Cardiac muscle cell (in vitro differentiated cells and primary cell): Measurements from ENCODE around the gene SEC23B. TPM values are rescaled to one million over a fixed set of nuclear protein-coding genes. Genes with fewer than 3 reads are reported as not detected.
"Not testable (repeated sequence)": the region's sequence is repeated elsewhere in the genome, so short reads cannot be mapped to it uniquely, and the experiment has no call there.

Experiments used
- DNase-seq, 2 donors: peaks; one replicate each; pipeline versions ENCODE4 v3.0.0 to v3.0.0-alpha.2; 2010 to 2017; ENCODE audit warnings: low read depth in 1 of 2, low spot score in 1 of 2
- H3K27ac ChIP-seq: fragments of 200-600 bp; sonication (generic); 2 replicates; pipeline ENCODE4 v1.5.1; 2016
- H3K27me3 ChIP-seq: fragments of 200-600 bp; sonication (generic); 2 replicates; pipeline ENCODE4 v1.6.0; 2016; ENCODE audit warnings: control low read depth
- H3K36me3 ChIP-seq: fragments of 200-600 bp; sonication (generic); 2 replicates; pipeline ENCODE4 v1.5.1; 2016; ENCODE audit warnings: control low read depth
- H3K4me1 ChIP-seq: fragments of 200-600 bp; sonication (generic); 2 replicates; pipeline ENCODE4 v1.8.1; 2017; ENCODE audit warnings: low read depth, mild to moderate bottlenecking, mixed run types
- H3K4me3 ChIP-seq: fragments of 200-600 bp; sonication (generic); 2 replicates; pipeline ENCODE4 v1.5.1; 2016; ENCODE audit warnings: mild to moderate bottlenecking
- H3K9me3 ChIP-seq: fragments of 200-600 bp; sonication (generic); 2 replicates; pipeline ENCODE4 v1.5.1; 2017; ENCODE audit warnings: low read depth, mild to moderate bottlenecking, control low read depth
- CTCF ChIP-seq: IDR thresholded peaks from 2 replicates; pipeline ENCODE4 v1.5.1; 2012; ENCODE audit warnings: low read depth, mild to moderate bottlenecking, low read length
- polyA plus RNA-seq: library from polyadenylated mRNA; unstranded; fragments of >200 nt; fragmentation: Nextera tagmentation; extraction: Ambion mirVana; gene quantifications from 2 replicates; pipeline ENCODE4 v1.2.1, GENCODE V29; 2016
- total RNA-seq: library from RNA; depleted of rRNA; stranded (reverse); fragments of >200 nt; gene quantifications from 2 replicates; pipeline ENCODE4 v1.2.3, GENCODE V29; 2016

Gene SEC23B
- total and polyA plus RNA-seq, 2 experiments from 2014 or later, result 22.9 to 33.7 TPM

GRCh38 chr20:18497603-18498002 lies 10.1 kb upstream of the SEC23B start:
- DNase-seq, result no peak
- Histone ChIP-seq H3K36me3 (no peaks in the 10 kb centered on the region), H3K9me3 (no peaks in the 10 kb centered on the region), H3K4me3 (peak overlapping the region; percentile 71), H3K27ac (peak overlapping the region; percentile 0), H3K4me1 (no peaks in the 10 kb centered on the region), H3K27me3 (no peaks in the 10 kb centered on the region)
- no peak for TF ChIP-seq CTCF

DNA sequence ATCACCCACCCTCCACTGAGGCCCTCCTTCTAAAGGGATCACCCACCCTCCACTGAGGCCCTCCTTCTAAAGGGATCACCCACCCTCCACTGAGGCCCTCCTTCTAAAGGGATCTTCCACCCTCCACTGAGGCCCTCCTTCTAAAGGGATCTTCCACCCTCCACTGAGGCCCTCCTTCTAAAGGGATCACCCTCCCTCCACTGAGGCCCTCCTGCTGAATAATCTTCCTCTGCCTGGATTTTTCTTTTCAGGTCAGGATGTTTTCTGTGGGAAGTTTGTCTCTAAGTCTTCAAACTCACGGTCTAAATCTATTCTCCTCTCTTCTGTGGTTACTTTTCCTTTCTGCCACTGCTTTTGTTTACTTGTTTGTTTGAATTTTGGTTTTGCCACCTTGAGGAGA lies 6.1 kb upstream of the SEC23B start:
- H3K36me3 ChIP-seq, DNase-seq, H3K27me3 ChIP-seq, H3K4me3 ChIP-seq, H3K4me1 ChIP-seq, H3K9me3 ChIP-seq, H3K27ac ChIP-seq: not testable (repeated sequence)

GRCh38 chr20:18504479-18505060 lies 3.2 kb upstream of the SEC23B start:
- Histone ChIP-seq H3K36me3 (peaks cover under 1% of the 10 kb centered on the region), H3K27ac (no peak overlapping the region), H3K9me3 (no peaks in the 10 kb centered on the region), H3K27me3 (no peaks in the 10 kb centered on the region), H3K4me3 (no peak overlapping the region), H3K4me1 (peaks cover 3% of the 10 kb centered on the region)
- peak in 1 of 2 donors; percentile 76 for DNase-seq
- no peak for TF ChIP-seq CTCF

GRCh38 chr20:18506744-18507143 lies 996 bp upstream of the SEC23B start:
- Histone ChIP-seq H3K36me3 (peaks cover 21% of the 10 kb centered on the region), H3K4me1 (peaks cover 3% of the 10 kb centered on the region), H3K27ac (peak overlapping the region; percentile 96), H3K4me3 (peak overlapping the region; percentile 58), H3K9me3 (no peaks in the 10 kb centered on the region), H3K27me3 (no peaks in the 10 kb centered on the region)
- TF ChIP-seq CTCF, result no peak
- no peak for DNase-seq

DNA sequence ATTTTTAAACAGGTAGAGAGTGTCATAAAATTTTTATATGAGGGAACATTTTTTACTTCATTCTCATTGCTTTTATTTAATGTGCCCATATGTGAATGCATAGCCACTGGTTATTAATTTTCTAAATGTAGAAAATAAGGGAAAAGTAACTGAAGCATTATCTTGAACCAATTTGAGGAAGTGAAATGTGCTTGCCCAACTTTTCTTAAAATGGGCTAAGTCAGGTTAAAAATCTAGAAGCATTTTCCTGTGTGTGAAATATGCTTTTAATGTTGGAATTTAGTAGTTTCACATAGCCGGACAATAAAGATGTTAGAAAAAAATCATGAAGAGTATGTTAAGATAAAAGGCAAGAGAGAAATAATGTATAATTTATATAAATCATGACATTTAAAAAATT lies 3.8 kb downstream of the SEC23B start:
- DNase-seq, result no peak
- Histone ChIP-seq H3K9me3 (no peaks in the 10 kb centered on the region), H3K36me3 (peaks cover 42% of the 10 kb centered on the region), H3K4me1 (peaks cover 3% of the 10 kb centered on the region), H3K27me3 (no peaks in the 10 kb centered on the region), H3K4me3 (no peak overlapping the region), H3K27ac (no peak overlapping the region)
- TF ChIP-seq CTCF, result no peak

DNA sequence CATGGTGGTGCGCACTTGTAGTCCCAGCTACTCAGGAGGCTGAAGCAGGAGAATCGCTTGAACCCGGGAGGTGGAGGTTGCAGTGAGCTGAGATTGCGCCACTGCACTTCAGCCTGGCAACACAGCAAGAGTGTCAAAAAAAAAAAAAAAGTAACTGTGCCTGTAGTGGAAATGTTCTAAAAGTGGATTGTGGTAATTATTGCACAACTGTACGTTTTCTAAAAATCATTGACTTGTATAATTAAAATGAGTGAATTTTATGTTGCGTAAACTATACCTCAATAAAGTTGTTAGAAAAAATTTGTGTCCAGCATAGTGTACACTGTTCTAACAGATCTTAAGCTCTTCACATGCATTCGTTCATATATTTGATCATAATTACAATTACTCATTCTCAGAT lies 5.5 kb downstream of the SEC23B start:
- H3K27me3 ChIP-seq, result no peaks in the 10 kb centered on the region
- no peak for DNase-seq
- H3K4me1 ChIP-seq, result peaks cover 3% of the 10 kb centered on the region
- no peak for TF ChIP-seq CTCF
- no peaks in the 10 kb centered on the region for H3K9me3 ChIP-seq
- no peak overlapping the region for H3K27ac ChIP-seq
- no peak overlapping the region for H3K4me3 ChIP-seq
- H3K36me3 ChIP-seq, result peaks cover 42% of the 10 kb centered on the region
